HuH-7 (cell line): ENCODE measurements around the gene CCNF.
A peak's percentile ranks its signal among the peaks of the same experiment; 100 is the strongest.

Source experiments
- DNase-seq: peaks from one replicate; pipeline ENCODE4 v3.0.0; 2011; ENCODE audit warnings: low spot score

The CCNF gene

DNA sequence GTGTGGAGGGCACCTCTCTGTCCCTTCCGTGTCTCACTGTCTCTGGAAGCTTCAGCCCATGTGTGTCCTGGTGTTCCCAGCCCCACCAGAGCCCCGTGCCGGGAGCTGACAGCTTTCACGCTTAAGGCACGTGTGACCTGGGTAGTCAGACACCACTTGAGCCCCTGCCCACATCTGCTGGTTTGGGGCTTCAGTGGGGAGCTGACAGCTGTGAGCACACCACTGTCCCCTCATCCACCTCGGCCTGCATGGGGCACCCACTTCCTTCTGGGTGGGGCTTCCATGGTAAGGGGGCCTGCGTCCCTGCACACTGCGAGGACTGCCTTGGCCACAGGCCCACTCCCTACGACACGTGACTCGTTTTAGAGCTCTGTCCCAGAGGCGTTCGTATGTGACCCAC lies 28.0 kb downstream of the CCNF start:
- DNase-seq, result no peak

DNA sequence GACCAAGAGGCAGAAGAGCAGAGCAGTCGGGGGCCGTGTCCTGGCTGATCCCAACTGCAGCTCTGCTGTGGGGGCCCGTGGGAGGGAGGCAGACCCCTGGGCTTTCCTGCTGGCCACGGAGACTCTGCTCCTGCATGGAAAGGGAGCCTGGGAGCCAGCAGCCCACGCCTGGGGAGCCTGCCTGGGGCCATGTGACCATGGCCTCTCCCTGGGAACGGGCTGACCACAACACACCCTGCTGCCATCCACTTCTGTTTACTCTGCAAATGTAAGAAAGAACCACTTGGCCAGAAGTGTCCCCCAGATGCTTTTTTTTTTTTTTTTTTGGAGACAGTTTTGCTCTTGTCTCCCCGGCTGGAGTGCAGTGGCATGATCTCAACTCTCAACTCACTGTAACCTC lies 28.7 kb downstream of the CCNF start:
- DNase-seq, result no peak

- DNase-seq, result no peak
Measured at GRCh38 chr16:2458887-2459646, 29.8 kb downstream of the CCNF start.

DNA sequence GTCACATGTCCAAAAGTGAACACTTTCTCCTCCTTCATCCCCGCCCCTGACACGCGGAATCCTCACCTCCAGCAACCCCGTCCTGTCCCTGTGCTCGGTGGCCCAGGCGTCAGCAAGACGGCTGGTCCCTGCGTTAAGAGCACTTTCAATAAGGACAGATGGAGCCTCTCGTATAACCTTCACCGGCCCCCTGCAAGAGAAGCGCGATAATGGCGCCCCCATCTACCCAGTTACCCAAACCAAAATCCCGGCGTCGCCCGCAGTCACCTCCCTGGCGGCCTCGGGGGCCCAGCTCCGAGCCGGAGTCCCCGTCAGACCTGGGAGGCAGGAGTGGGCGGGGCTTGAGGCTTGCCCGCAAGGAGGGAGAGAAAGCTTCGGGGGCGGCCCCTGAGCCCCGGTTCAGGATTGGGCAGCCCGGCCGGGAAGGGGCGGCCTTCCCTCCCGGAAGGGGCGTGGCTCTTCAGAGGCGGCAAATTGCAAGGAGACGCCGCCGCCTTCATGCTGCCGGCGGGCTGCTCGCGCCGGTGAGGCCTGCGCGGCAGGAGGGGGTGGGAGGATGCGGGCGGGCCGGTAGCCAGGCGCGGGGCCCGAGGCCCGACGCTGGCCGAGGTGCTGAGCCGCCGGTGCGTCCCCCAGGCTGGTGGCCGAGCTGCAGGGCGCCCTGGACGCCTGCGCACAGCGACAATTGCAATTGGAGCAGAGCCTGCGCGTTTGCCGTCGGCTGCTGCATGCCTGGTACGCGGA lies 30.6 kb downstream of the CCNF start, which contains the start of gene TEDC2:
Gene TEDC2 (plus strand): TSS at position 463 of the 744 bp plus-strand sequence. CDS start 36 bp downstream, at position 499.
- DNase-seq, result peak; percentile 98

DNA sequence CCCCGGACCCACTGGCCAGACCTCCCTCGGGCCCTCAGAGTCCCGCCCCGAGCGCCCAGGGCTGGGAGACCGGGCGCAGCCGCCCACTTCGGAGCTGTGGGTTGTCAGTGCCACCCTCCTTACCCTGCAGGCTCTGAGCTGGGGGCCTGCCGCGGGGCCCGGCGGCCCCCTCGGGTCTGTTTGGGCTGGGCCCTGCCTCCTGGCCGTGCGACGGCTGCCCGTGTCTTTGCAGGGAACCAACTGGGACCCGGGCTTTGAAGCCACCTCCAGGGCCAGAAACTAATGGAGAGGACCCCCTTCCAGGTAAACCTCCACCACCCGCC lies 31.1 kb downstream of the CCNF start:
- DNase-seq, result no peak

GRCh38 chr16:2460916-2461315 lies 31.7 kb downstream of the CCNF start:
- DNase-seq, result no peak

DNA sequence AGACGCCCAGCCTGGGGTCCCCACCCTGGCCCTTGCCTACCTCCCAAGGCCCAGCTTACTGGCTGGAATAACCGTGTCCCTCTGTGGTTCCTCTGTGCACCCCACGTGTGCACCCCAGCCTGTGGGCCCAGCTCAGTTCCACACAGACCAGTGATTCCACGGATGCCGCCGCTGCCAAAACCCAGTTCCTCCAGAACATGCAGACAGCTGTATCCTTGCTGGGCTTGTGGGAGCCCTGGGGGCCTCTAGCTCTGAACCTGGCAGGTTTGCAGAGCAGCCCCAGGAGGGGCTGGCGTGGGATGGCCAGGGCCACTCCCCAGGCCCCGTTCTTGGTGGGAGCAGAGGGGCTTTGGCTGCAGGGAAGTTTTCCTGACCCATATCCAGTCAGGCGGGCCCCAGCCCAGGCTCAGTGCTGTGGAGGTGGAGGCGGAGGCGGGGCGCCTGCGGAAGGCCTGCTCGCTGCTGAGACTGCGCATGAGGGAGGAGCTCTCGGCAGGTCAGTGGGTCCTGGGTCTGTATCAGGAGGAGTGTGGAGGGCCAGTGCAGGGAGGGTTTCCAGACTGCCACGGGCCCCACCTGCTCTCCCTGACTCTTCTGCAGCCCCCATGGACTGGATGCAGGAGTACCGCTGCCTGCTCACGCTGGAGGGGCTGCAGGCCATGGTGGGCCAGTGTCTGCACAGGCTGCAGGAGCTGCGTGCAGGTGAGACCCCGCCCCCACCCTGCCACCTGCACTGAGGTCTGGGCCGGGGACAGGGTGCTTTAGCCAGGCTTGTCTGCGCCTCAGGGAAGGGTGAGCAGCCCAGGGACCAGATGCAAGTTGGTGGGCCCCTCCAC lies 33.0 kb downstream of the CCNF start:
- no peak for DNase-seq

- no peak for DNase-seq
Measured at GRCh38 chr16:2464333-2464732, 35.1 kb downstream of the CCNF start.

DNA sequence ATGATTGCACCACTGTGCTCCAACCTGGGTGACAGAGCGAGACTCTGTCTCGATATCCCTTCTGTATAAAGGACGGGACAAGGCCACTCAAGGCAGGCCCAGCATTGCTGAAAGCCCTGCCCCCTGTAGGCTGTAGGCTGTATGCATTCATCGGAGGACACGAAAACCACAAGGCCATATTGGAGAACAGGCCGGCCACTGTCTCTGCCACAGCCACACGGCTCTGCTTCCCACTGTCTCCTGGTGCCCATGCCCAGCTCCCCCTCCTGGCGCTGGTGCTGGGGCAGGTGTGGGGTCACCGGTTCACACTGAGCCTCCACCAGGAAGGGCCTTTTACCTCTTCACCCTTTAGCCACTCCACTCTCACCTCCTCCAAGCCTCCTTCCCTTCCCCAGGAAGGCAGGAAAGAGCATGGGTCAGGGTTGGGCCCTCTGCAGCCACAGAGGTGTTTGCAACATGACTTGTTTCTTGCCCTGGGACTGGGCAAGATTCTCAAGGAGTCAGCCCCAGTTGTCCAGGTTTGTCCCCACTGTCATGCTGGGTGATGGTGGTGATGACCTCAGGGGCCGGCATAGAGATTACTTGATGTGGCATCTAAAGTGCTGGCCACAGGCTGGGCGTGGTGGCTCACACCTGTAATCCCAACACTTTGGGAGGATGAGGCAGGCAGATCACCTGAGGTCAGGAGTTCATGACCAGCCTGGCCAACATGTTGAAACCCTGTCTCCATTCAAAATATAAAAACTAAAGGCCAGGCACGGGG lies 36.6 kb downstream of the CCNF start:
- DNase-seq, result no peak

DNA sequence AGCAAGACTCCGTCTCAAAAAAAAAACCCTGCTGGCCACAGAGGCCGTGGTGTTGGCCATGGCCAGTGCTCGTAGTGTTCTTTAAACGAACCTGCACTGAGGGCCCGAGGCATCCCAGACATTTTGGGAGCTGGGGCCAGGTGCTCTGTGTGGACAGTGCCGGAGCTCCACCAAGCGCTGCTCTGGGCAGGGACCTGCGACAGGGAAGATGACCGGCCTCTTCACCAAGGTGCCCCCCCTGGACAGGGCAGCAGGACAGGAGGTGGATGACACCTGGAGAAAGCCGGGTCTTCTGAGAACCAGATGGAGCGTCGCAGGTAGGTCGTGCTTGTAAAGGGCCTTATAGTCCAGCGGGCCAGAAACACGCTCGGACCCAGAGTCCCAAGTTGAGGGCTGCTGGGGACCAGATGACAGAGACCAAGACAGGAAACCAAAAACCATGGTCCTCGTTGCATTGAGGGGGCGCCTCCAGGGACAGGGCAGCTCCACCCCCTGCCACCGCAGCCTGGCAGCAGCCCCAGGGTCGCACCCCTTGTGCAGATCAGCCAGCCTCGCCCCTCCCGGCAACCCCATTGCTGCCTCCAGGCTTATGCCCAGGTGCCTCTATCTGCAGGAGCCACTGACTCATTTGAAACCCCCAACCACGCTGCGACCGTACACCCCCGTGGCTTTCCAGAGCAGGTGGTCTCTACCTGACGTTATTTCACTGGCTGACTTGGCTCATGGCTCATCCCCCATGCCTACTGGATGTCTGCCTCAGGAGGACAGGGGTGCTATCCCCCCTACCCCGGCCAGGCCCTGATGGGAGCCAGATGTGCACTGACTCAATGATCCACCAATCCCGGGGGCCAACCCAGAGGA lies 37.6 kb downstream of the CCNF start:
- DNase-seq, result no peak

DNA sequence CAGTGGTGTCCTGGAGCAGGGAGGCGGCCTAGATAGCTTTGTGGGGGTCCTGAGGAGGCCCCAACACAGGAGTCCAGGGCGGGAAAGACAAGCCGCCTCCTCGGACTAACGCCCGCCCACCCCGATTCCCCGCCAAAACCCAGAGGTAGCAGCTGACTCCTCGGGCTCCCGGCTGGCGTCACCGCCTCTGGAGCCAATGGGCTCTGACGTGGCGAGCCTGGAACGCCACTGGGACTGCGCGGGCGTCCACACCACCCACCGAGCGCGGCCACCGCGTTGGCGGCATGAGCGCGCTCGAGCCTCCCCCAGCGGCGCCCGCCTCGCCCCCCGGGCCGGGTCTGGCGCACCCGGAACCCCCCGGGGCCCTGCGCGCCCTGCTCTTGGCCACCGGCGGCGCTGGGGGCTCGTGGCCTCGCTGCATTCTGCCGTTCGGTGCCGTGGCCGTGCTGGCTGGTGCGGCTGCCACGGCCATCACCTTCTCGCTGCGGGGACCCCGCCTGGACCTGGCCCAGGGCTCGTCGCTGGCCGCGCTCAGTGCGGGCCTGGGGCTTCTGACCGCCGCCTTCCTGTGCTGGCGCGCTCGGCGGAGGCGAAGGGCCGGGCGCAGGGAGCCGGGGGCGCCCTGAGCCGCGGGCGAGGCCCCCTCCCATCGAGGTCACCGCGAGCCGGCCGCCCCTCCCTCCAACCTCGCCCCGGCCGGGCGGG lies 38.4 kb downstream of the CCNF start:
- DNase-seq, result no peak

DNA sequence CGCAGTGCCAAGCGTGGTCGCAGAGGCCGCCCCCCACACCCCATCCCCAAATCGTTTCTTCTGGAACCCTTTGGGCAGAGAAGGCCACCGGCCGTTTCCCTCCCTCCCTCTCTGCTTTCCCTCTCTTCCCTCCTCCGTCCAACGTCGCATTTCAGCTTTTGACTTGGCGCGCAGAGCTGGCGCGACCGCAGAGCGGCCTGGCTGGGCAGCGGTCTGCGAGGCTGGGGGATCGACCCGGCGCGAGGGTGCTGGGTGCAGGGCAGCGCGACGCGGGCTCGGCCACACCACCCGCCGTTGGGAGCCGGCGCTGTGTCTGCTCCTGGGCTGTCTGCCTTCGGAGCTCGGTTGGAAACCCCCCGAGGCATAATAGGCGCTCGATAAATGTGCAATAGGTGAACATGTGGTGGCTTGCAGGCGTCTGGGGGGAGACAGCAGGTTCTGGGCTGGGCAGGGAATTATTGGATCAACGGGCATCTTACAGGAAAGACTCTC lies 39.0 kb downstream of the CCNF start:
- DNase-seq, result no peak

- DNase-seq, result peak; percentile 69
Measured at GRCh38 chr16:2468725-2469398, 39.6 kb downstream of the CCNF start.

DNA sequence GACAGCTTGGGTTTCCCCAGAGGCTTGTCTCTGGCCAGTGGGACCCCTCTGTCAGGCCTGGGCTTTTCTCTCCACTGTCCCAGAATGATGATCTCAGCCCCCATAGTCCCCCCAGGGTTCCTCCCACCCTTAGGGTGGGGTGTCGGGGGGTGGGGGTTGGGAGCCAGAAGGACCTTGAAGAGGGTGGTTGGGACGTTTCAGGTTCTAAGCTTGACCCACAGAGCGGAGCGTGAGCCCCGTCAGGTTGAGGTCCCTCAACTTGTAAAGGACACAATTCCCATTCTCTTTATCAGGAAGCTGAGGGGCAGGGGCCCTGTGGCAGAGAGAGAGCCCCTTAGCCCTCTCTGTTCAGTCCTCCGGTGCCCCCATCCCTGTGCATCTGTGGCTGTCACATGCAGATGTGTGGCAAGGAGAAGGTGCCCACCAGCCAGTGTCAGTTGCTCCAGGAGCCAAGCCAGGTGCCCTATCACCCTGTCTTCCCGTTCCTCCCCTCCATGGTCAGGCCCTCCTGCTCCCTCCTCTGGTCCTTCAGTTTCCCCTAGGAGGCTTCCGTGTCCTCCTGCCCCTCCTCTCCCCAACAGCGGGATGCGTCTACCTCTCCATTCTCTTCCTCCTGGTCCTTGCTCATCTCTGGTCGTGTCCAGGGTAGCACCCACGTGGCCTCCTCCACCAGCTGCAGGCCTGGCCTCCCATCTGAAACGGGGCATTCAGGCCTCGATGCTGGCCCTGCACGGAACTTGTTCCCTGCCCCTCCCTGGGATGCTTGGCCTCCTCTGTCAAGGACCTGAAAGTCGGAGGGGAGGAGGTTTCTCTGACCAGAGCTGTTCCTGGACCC lies 40.4 kb downstream of the CCNF start:
- DNase-seq, result no peak

DNA sequence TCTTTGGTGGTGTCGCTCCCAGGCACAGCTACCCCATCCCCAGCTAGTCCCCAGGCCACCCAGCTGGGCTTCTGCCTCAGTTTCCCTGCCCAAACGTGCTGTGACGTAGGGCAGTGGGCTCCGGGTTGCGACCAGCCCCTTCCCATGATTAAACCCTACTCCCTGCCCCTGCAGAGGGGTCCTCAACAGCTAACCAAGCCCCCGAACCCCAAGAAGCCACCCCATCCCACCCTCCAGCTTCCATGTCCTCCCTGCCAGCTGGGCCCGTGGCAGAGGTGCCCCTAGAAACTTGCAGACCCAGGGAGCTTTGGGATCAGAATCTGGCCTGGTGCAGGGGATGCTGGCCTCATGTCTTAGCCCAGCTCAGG lies 41.0 kb downstream of the CCNF start:
- no peak for DNase-seq

GRCh38 chr16:2470603-2471015 lies 41.4 kb downstream of the CCNF start:
- no peak for DNase-seq

DNA sequence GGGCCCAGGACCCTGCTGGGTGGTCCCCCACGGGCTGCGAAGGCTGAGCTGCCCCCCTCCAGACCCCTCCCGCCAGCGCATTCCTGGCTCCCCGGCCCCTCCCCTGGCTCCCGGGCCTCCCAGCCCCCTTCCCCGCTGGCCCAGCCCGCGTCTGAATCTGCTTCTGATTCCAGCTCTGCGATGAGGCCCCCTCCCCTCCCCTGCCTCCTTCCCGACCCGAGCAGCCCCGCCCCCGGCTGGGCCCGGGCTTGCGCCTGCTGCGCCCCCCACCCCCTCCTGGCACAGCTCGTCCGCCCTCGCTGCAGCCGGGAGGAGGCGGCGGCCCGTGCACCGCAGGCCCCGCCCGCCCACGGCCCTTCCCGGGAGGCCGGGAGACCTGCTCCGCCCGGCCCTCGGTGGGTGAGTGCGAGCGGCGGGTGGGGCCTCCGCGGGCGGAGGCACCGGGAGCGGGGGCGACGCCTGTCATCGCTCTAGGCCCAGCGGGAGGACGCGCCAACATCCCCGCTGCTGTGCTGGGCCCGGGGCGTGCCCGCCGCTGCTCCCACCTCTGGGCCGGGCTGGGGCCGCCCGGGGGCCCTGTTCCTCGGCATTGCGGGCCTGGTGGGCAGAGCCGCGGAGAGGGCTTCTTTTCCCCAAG lies 41.9 kb downstream of the CCNF start, which contains the start of gene NTN3:
Gene NTN3 (plus strand): TSS at position 282 of the 637 bp plus-strand sequence. CDS start 405 bp downstream, outside the sequence.
- DNase-seq, result peak; percentile 63
